IMR-90 (cell line): ENCODE measurements around the gene INPP5A. TPM values are rescaled to one million over a fixed set of nuclear protein-coding genes. Genes with fewer than 3 reads are reported as not detected.

Experiments
- ATAC-seq: fragments of 200-7000 bp; cut with Tn5 transposase; 2 replicates; pipeline ENCODE4 v1.9.1; 2020; ENCODE audit warnings: low read depth, mild to moderate bottlenecking, moderate library complexity
- BruUV-seq: library from RNA; stranded (reverse); fragments of 400-500 nt; replicated peaks from 2 replicates; lab custom pipeline; 2021; lab: Mats Ljungman, UMichigan
- CTCF ChIA-PET: fragments of 300-600 bp; formaldehyde crosslinking; extraction: SDS; loops from one replicate; lab custom pipeline; 2021; ENCODE audit warnings: antibody characterized with exemption; lab: Yijun Ruan, JAX
- POLR2A ChIA-PET: fragments of 300-600 bp; sonication (Branson Sonifier 250); formaldehyde crosslinking; loops from one replicate; lab custom pipeline; 2022; ENCODE audit warnings: antibody characterized with exemption; ENCODE audit not compliant: unreplicated experiment; lab: Charles Lee
- DNase-seq: peaks from one replicate; pipeline ENCODE4 v3.0.0; 2013
- H2AFZ ChIP-seq: replicated peaks from 2 replicates; pipeline ENCODE3; 2013; ENCODE audit warnings: low read length, mild to moderate bottlenecking; ENCODE audit not compliant: poor library complexity
- H2AK5ac ChIP-seq: 2 replicates; pipeline ENCODE4 v1.6.1; 2013; ENCODE audit warnings: low read depth, low read length, inconsistent platforms
- H2AK9ac ChIP-seq: replicated peaks from 2 replicates; pipeline ENCODE3; 2013; ENCODE audit warnings: mild to moderate bottlenecking, low read depth, low read length, moderate library complexity; ENCODE audit not compliant: poor library complexity
- H2BK120ac ChIP-seq: 2 replicates; pipeline ENCODE4 v1.6.1; 2013; ENCODE audit warnings: low read depth, low read length, inconsistent platforms
- H2BK15ac ChIP-seq: 3 replicates; pipeline ENCODE4 v1.6.1; 2013; ENCODE audit warnings: low read depth, low read length, inconsistent platforms
- H2BK20ac ChIP-seq: 2 replicates; pipeline ENCODE4 v1.6.1; 2013; ENCODE audit warnings: low read depth, mild to moderate bottlenecking, inconsistent platforms, low read length, moderate library complexity
- H2BK5ac ChIP-seq: 2 replicates; pipeline ENCODE4 v1.6.1; 2013; ENCODE audit warnings: mild to moderate bottlenecking, low read depth, low read length, inconsistent platforms; ENCODE audit not compliant: poor library complexity, severe bottlenecking
- H3K14ac ChIP-seq: replicated peaks from 2 replicates; pipeline ENCODE4 v1.6.1; 2013; ENCODE audit warnings: low read depth, low read length, inconsistent platforms
- H3K18ac ChIP-seq: 2 replicates; pipeline ENCODE4 v1.6.1; 2013; ENCODE audit warnings: low read depth, low read length, control low read depth
- H3K23ac ChIP-seq: 2 replicates; pipeline ENCODE4 v1.6.1; 2013; ENCODE audit warnings: low read depth, low read length, inconsistent platforms
- H3K27ac ChIP-seq: 2 replicates; pipeline ENCODE4 v1.5.1; 2013; ENCODE audit warnings: mild to moderate bottlenecking, control low read depth, low read length; ENCODE audit not compliant: insufficient read depth
- H3K27me3 ChIP-seq: 2 replicates; pipeline ENCODE4 v1.6.1; 2013; ENCODE audit warnings: low read length; ENCODE audit not compliant: control insufficient read depth, insufficient read depth
- H3K36me3 ChIP-seq: 2 replicates; pipeline ENCODE4 v1.6.1; 2013; ENCODE audit warnings: low read length, mixed read lengths; ENCODE audit not compliant: control insufficient read depth, insufficient read depth
- H3K4ac ChIP-seq: 2 replicates; pipeline ENCODE4 v1.6.1; 2013; ENCODE audit warnings: low read depth, low read length, inconsistent platforms
- H3K4me1 ChIP-seq: 2 replicates; pipeline ENCODE4 v1.6.1; 2013; ENCODE audit warnings: low read length, mixed read lengths; ENCODE audit not compliant: control insufficient read depth, insufficient read depth
- H3K4me2 ChIP-seq: 2 replicates; pipeline ENCODE4 v1.6.1; 2013; ENCODE audit warnings: low read depth, mild to moderate bottlenecking, control low read depth, low read length, moderate library complexity
- H3K4me3 ChIP-seq: 2 replicates; pipeline ENCODE4 v1.5.1; 2013; ENCODE audit warnings: low read depth, mild to moderate bottlenecking, control low read depth, low read length, moderate library complexity; ENCODE audit not compliant: insufficient read depth
- H3K56ac ChIP-seq: 2 replicates; pipeline ENCODE4 v1.6.1; 2013; ENCODE audit warnings: low read length, inconsistent platforms; ENCODE audit not compliant: insufficient read depth; ENCODE audit errors: extremely low read depth
- H3K79me1 ChIP-seq, 2 experiments: 2 replicates each; pipeline ENCODE4 v1.6.1; 2013; ENCODE audit warnings: low read length in 2 of 2, inconsistent platforms in 1 of 2, low read depth in 1 of 2
- H3K9ac ChIP-seq: 2 replicates; pipeline ENCODE4 v1.6.1; 2013; ENCODE audit warnings: low read depth, low read length, control low read depth
- H3K9me1 ChIP-seq: 2 replicates; pipeline ENCODE4 v1.6.1; 2013; ENCODE audit warnings: low read length, inconsistent platforms; ENCODE audit not compliant: insufficient read depth
- H3K9me3 ChIP-seq: 2 replicates; pipeline ENCODE4 v1.6.1; 2013; ENCODE audit warnings: low read length; ENCODE audit not compliant: control insufficient read depth, insufficient read depth
- H4K20me1 ChIP-seq: 2 replicates; pipeline ENCODE4 v1.6.1; 2013; ENCODE audit warnings: low read length, inconsistent platforms; ENCODE audit not compliant: insufficient read depth
- H4K5ac ChIP-seq: 2 replicates; pipeline ENCODE4 v1.6.1; 2013; ENCODE audit warnings: mild to moderate bottlenecking, low read depth, low read length, control low read depth
- H4K8ac ChIP-seq, 2 experiments: 2 replicates each; pipeline ENCODE4 v1.6.1; 2013; ENCODE audit warnings: low read depth in 2 of 2, low read length in 2 of 2, control low read depth in 1 of 2, inconsistent platforms in 1 of 2
- H4K91ac ChIP-seq: 2 replicates; pipeline ENCODE4 v1.6.1; 2013; ENCODE audit warnings: low read depth, low read length, inconsistent platforms; ENCODE audit not compliant: insufficient read depth
- BHLHE40 ChIP-seq: fragments of 150-350 bp; IDR thresholded peaks from 2 replicates; pipeline ENCODE4 v1.6.1; 2016; ENCODE audit warnings: mild to moderate bottlenecking, low read depth, low read length
- CEBPB ChIP-seq: IDR thresholded peaks from 2 replicates; pipeline ENCODE4 v1.6.1; 2012; ENCODE audit warnings: low read depth, low read length, improper control_type of control experiment
- CHD1 ChIP-seq: IDR thresholded peaks from 2 replicates; pipeline ENCODE4 v1.6.1; 2012; ENCODE audit warnings: low read depth, low read length, improper control_type of control experiment
- CTCF ChIP-seq: conservative IDR thresholded peaks from 2 replicates; pipeline ENCODE4 v1.5.1; 2012; ENCODE audit warnings: mild to moderate bottlenecking, low read depth, low read length, improper control_type of control experiment
- ELK1 ChIP-seq: fragments of 150-350 bp; IDR thresholded peaks from 2 replicates; pipeline ENCODE4 v1.6.1; 2016; ENCODE audit warnings: low read depth, mild to moderate bottlenecking, low read length, moderate library complexity, borderline replicate concordance
- FOS ChIP-seq: fragments of 150-350 bp; IDR thresholded peaks from 2 replicates; pipeline ENCODE4 v1.6.1; 2016; ENCODE audit warnings: low read depth, low read length
- MAFK ChIP-seq: IDR thresholded peaks from 2 replicates; pipeline ENCODE4 v1.6.1; 2012; ENCODE audit warnings: low read depth, low read length, improper control_type of control experiment
- MAZ ChIP-seq: IDR thresholded peaks from 2 replicates; pipeline ENCODE4 v1.6.1; 2012; ENCODE audit warnings: low read depth, mild to moderate bottlenecking, low read length, improper control_type of control experiment, moderate library complexity, borderline replicate concordance
- MXI1 ChIP-seq: IDR thresholded peaks from 2 replicates; pipeline ENCODE4 v1.6.1; 2012; ENCODE audit warnings: low read depth, mild to moderate bottlenecking, low read length, moderate library complexity, borderline replicate concordance
- NFE2L2 ChIP-seq: fragments of 150-350 bp; IDR thresholded peaks from 2 replicates; pipeline ENCODE4 v1.6.1; 2016; ENCODE audit warnings: low read depth, mild to moderate bottlenecking, low read length
- POLR2A ChIP-seq: IDR thresholded peaks from 2 replicates; pipeline ENCODE4 v1.6.1; 2012; ENCODE audit warnings: mild to moderate bottlenecking, low read depth, low read length
- RCOR1 ChIP-seq: IDR thresholded peaks from 2 replicates; pipeline ENCODE4 v1.6.1; 2012; ENCODE audit warnings: mild to moderate bottlenecking, low read length, improper control_type of control experiment; ENCODE audit not compliant: insufficient replicate concordance
- RFX5 ChIP-seq: IDR thresholded peaks from 2 replicates; pipeline ENCODE4 v1.8.0; 2012; ENCODE audit warnings: low read depth, mild to moderate bottlenecking, low read length, moderate library complexity
- SMC3 ChIP-seq: fragments of 150-350 bp; IDR thresholded peaks from 2 replicates; pipeline ENCODE4 v1.6.1; 2016; ENCODE audit warnings: low read depth, mild to moderate bottlenecking, antibody characterized with exemption, low read length, moderate library complexity
- USF2 ChIP-seq: fragments of 150-350 bp; IDR thresholded peaks from 2 replicates; pipeline ENCODE4 v1.6.1; 2017; ENCODE audit warnings: mild to moderate bottlenecking, antibody characterized with exemption, low read length, low read depth
- WGBS, 2 experiments: methylation state at CpG; one replicate each; pipeline versions ENCODE4 v1.1.5 to v1.1.7; 2013; ENCODE audit warnings: missing lambda C conversion rate in 2 of 2; ENCODE audit not compliant: insufficient read length in 1 of 2; ENCODE audit errors: extremely low coverage in 2 of 2; 5-methylcytosine and 5-hydroxymethylcytosine counted together
- dilution Hi-C: fragments of 300-500 bp; cut with HindIII; formaldehyde crosslinking; loops from one replicate; pipeline ENCODE4 v1.14.3; 2018; ENCODE audit warnings: low sequenced_read_pairs; ENCODE audit not compliant: unreplicated experiment
- in situ Hi-C: fragments of 300-500 bp; cut with MboI; formaldehyde crosslinking; loops from 3 replicates; pipeline ENCODE4 v1.14.3; 2019; ENCODE audit warnings: low sequenced_read_pairs, inconsistent platforms, mixed read lengths
- intact Hi-C: fragments of 100-400 bp; cut with micrococcal nuclease; formaldehyde crosslinking; loops from 2 replicates; pipeline ENCODE4 v1.10.0; 2022
- polyA plus RNA-seq, 3 experiments: library from polyadenylated mRNA; depleted of rRNA; stranded (reverse); fragments of >200 nt; gene quantifications; 2 replicates each; pipeline ENCODE4 v1.2.3, GENCODE V29; 2012; ENCODE audit warnings: low replicate concordance in 1 of 3
- total RNA-seq: library from RNA; depleted of rRNA; stranded (reverse); fragments of >200 nt; gene quantifications from 2 replicates; pipeline ENCODE4 v1.2.3, GENCODE V29; 2012

INPP5A gene
- total and polyA plus RNA-seq, 2 of the 4 experiments (the other 2 are of a cell fraction) = 21.4 to 36.7 TPM

GRCh38 chr10:132579027-132579859 is 41.7 kb downstream of the INPP5A start:
- no peak overlapping the region for H2BK15ac ChIP-seq
- no peak overlapping the region for H3K18ac ChIP-seq
- no peak overlapping the region for H2AK5ac ChIP-seq
- H3K23ac ChIP-seq = no peak overlapping the region
- in situ Hi-C loops = no loop called here
- CTCF ChIA-PET = no interaction called here
- no peak overlapping the region for H3K4ac ChIP-seq
- H2AFZ ChIP-seq = no peak overlapping the region
- peaks cover 15% of the 10 kb centered on the region for H3K4me1 ChIP-seq
- no peak overlapping the region for H3K4me3 ChIP-seq
- H3K9ac ChIP-seq = no peak overlapping the region
- intact Hi-C loops = loop anchor here (5.0 kb wide), 1 partner anchor 42 kb away; the partner anchor contains the start of gene INPP5A
- peaks cover 2% of the 10 kb centered on the region; the same call in 1 of the 2 replicates for H3K27me3 ChIP-seq
- TF ChIP-seq RCOR1 (no peak), FOS (no peak), POLR2A (no peak), CHD1 (no peak), BHLHE40 (no peak), MAZ (no peak), USF2 (no peak), NFE2L2 (no peak), RFX5 (no peak), MAFK (no peak), ELK1 (no peak), MXI1 (no peak), CTCF (no peak), SMC3 (no peak), CEBPB (no peak)
- no peaks in the 10 kb centered on the region for H3K36me3 ChIP-seq
- H3K9me1 ChIP-seq = peaks cover 15% of the 10 kb centered on the region; the same call in 1 of the 2 replicates
- peaks cover 25 to 63% of the 10 kb centered on the region in 2 experiments for H3K79me1 ChIP-seq
- DNase-seq = no peak
- H4K8ac ChIP-seq = no peak overlapping the region
- no peak for ATAC-seq
- H4K91ac ChIP-seq = no peak overlapping the region
- 58% methylated on average over 7 of the region's 29 CpGs; no CpG with 5 or more reads in 1 of the 2 experiments for WGBS, 2 experiments
- BruUV-seq = no TSS peak
- H2BK20ac ChIP-seq = no peak overlapping the region
- no peak overlapping the region for H3K27ac ChIP-seq
- H2BK120ac ChIP-seq = no peak overlapping the region
- POLR2A ChIA-PET = no interaction called here
- H4K5ac ChIP-seq = no peak overlapping the region
- H3K9me3 ChIP-seq = no peaks in the 10 kb centered on the region
- no peak overlapping the region for H3K4me2 ChIP-seq
- H4K20me1 ChIP-seq = peaks cover 92% of the 10 kb centered on the region
- no peak overlapping the region for H2AK9ac ChIP-seq
- H2BK5ac ChIP-seq = no peak overlapping the region
- dilution Hi-C loops = no loop called here
- H3K56ac ChIP-seq = no peak overlapping the region
- no peak overlapping the region for H3K14ac ChIP-seq
